HG03103 (cell line): ENCODE measurements around the gene HELZ2.

ENCODE experiments used
- ATAC-seq: cut with Tn5 transposase; IDR thresholded peaks from one replicate; pipeline ENCODE4 v1.9.1; 2021; ENCODE audit warnings: low read depth; ENCODE audit not compliant: unreplicated experiment

The HELZ2 gene

DNA sequence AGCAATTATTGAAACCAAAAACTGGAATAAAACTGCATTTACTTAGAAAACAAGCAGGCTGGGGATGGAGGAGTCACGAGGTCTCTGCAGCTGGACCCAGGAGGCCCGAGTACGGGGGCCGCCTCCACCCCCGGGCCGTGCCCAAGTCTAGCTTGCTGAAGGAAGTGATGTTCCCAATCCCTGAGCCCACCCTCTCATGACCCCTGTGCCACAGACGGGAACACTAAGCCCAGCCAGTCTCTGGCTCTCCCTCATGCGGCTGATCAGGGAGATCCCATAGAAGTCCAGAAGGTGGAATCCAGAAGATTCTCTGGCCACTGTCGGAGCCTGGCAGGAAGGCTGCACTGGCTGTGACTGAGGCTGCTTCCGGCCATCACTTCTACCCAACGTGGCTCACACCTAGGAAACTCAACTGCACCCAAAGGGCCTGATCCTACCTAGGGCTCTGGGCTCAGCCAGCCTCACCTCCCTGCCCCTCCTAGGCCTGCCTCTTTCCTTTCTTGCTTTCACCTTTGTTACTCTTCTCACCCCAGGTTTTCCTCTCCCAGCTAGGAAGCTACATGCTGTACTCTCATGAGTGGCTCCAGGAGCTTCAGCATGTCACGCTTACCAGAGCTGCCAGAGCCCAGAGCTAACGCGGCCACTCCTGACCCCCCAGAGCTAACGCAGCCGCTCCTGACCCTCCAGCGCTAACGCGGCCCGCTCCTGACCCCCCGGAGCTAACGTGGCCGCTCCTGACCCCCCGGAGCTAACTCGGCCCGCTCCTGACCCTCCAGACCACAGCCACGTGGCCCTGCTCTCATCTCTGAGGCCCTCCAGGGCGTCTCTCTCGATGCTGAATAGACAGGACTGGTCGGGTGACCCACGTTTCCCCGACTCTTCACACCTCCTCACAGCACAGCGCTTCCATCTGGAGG lies 24.7 kb upstream of the HELZ2 start:
- no peak for ATAC-seq

DNA sequence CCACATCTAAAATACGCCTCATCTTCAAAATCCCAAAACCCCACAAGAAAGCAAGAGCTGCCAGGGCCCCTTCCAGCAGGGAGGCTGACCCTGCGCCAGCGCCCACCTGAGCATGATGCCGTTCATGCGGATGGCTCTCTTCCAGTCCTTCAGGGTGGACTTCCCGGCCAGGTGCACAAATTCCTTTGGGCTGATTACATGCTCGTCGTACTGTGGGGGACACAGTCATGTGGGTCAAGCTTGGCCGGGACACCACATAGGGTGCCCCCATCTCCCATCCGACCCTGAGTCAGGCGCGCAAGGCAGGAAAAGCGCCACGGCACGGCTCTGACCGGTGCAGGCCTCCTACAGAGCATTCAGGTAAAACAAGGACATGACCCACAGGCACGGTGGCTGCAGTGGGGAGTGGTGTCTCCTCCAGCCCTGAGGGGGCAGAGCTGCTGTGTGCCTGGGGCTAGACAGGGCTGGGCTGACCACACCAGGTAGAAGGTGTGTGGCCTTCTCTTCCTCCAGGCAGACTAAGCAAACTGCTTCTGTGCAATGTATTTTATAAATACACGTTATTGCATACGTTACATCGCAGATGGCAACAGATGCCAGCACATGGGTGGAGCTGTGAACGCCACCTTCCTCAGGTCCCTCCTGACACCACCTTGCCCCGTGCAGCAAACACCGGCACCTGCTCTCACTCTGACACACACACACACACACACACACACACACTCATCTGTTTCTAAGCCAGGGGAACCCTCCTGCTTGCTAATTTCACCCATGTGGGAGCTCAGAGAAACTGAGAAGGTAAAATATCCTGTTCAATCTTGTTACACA lies 23.8 kb upstream of the HELZ2 start:
- no peak for ATAC-seq

DNA sequence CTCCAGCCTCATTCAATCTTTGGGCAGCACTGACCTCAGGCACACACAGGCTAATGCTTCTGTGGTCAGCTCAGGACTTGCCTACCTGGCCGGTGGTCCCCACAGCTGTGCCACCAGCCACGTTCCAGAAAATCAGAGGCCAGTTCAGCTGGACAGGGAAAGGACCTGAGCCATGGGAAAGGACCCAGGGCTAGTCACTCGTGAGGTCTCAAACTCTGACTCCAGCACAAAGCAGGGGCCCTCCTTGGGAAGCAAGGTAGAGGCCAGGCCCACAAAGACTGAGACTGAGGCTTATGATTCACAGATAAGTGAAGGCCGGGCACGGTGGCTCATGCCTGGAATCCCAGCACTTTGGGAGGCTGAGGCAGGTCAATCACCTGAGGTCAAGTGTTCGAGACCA lies 22.4 kb upstream of the HELZ2 start:
- no peak for ATAC-seq

DNA sequence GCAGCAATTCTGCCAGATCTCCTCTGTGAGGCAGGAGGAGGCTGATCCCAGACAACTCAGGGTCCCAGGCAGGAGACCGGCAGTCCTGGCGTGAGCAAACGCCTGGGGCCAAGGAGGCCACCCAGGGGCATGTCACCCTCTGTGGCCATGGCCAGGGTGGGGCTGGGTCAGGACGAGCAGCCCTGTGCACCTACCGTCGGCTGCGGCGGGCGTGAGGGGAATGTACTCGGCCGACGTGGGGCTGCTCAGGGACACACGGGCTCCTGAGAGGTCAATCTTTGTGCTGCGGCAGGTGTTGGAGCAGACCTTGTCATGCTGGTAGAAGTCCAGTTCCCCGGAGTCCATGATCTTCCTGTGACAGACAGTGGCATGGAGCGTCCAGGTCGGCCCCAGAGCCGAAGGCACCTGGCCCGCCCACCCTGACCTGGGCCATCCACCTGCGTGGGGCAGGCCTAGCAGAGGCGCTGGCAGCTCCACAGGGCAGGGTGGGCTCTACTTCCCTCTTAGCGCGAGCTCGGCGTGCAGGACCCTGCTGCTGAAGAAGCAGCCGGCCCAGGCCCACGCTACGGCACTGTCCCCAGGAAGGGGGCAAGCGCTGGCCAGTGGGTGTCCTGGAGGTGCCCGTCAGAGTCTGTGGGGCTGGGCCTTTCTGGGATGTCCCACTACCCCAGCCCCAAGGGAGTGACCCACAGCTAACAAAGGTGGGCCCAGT lies 21.5 kb upstream of the HELZ2 start:
- no peak for ATAC-seq

DNA sequence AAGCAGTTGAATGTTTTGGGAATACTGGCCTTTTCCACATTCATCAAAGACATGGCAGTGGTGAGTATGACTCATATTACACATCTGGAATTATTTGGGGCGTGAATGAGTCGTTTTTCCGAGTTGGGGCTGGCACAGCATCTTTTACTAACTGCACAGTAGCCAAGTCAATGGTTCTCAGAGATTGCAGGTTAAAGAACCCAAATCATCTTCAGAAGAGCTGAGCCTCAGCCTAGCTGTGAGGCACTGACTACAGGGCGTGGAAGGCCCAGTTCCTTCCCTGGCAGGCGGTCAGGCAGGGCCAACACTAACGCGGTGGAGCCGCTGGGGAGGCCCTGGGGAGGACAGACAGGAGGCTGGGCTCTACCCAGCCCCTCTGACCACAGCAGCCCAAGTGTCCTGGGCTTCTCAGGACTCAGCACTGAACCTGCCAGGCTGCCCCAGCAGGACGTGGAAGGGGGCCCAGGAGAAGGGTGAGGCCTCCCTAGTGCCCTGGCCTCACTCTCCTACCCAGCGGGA lies 20.1 kb upstream of the HELZ2 start:
- ATAC-seq = no peak

DNA sequence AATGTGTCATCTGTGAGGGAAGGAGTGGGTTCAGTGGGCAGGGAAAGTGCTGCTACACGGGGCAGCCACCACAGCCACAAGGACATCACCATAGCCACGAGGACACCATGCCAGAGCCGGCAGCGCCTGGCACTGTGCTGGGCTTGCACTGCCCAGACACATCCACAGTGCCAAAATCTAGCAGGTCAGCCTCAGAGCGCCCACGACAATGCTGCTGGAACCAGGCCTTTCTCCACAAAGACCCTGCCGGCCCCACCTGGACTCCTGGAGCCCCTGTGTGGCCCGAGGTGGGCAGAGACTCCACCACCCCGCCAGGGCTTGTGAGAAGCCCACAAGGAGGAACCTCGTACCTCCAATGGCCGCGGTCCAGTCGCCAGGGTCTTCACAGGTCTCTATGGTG lies 18.6 kb upstream of the HELZ2 start:
- ATAC-seq = no peak

DNA sequence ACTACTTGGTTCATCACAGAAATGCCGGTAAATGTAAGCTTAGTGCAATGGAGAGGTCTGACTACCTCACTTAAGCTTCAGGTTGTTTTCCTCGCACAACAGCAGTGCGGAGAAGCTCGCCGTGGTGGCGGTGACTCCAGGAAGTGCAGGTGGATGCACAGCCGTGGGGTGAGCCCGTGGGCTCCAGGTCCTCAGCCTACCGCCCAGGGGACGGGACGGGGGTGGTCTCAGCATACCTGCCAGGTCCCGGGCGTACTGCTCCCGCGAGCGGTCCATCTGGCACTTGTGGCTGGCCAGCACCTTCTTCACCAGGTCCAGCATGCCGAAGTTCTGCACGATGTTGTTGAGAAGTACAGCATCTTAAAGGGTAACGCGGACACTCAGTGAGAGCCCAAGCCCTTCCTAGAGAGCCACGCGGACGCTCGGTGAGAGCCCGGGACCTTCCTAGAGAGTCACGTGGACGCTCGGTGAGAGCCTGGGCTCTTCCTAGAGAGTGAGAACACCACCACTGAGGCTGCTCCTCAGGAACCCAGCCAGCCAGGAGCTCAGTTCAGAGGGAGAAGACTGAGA lies 17.8 kb upstream of the HELZ2 start:
- ATAC-seq = no peak

DNA sequence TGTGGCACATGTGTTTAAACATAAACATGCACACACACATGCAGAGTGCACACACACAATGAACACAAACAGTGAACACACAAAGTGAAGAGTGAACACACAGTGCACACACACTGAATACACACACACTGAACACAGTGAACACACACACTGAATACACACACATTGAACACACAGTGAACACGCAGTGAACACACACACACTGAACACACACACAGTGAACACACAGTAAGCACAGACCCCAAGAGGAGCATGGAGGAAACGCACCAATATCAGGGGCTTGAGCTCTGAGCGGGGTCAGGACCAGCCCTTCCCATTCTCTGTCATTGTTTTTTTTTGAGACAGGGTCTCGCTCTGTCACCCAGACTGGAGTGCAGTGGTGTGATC lies 17.1 kb upstream of the HELZ2 start:
- ATAC-seq = no peak

DNA sequence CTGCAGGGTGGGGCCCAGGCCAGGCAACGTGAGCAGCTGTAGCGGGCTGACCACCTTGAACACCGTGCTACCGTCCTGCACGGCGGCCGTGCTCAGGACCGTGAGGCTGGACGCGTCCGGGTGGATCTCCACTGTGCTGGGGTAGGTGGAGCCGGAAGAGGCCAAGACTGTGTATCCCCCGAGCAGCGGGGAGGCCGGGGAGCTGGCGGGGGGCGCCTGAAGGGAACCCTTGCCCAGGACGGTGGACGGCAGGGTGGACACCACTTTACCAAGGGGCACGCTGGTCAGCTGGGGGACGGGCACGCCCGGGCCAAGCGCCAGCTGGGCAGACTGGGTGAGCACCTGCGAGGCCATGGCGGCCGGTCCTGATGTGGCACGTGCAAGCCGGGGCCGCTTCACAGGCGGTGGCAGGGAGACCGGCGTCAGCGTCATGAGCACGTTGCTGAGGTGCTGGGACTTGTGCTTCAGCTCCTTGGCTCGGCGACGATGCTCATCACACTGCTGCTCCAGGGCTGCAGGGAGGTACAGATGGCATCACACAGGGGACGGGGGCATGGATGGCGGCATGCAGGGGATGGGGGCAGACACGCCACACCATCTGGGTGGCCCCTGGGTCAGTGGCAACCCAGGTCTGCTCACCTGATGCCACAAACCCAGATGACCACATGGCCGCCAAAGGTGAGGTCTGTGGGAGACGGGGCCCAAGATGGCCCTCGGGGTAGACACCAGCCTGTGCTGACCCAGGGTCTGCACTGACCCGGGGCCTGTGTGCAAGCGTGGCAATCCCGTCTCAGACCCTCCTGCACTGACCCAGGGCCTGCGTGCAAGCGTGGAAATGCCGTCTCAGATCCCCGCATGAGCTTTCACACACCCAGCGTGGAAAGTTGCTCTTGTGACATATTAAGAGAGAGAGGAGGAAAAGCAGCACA lies 16.4 kb upstream of the HELZ2 start:
- ATAC-seq = no peak

DNA sequence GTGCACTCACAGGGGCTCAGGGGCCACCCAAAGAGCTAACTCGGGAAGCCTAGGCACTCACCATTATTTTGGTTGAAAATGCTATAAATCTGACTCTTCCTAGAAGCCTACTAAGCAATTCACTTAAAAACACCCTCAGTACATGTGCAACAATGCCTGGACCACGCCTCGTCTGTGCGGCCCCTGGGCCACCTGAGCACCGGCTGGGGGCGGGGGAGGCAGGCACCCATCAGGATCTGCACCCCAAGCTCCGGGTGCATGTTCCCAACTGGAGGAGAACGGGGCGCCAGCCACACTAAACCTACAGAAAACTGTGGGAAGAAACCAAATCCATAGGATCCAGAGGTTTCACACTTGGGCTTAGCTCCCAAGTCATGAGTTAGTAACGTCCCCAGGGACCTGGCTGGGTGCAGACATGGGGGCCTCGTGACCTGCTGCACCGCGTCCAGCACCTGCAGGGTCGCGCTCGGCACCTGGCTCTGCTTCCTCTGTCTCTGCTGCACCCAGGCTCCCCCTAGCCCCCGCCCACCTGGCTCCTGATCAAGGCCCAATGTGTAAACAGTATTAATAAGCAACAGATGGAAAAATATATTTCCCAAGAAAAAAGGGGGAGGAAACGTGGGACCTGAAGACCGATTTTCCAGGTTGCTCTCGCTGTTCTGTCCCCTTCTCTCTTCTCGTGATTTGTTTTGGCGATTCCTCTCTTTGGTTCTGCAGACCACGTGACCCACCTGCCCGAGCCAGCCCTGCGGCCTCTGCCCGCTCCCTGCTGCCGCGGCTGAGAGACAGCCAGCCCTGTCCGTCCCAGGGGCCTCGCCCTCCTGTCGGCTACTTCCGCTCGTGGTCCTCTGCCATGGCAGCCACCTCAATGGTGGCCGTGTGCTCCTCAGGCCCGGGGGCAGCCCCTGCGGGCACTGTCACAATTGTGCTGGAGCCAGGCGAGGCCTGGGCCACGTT lies 15.5 kb upstream of the HELZ2 start:
- no peak for ATAC-seq

DNA sequence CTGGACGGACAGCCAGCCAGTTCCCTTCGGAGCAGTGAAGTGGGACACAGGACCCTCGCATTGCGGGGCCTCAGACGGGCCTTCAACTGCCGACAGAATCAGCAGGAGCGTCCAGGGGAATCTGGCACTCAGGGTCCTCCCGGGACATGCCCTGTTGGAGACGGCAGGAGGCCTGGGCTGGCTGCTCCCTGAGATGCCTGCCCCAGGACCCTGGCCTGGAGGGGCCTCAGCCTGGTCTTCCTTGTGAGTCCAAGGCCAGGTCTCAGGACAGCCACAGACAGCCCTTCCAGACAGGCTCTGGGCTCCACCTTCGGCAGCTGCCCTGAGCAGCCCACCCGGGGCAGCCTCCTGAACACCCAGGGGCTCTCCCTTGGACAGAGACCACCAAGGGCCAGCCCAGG lies 14.6 kb upstream of the HELZ2 start:
- no peak for ATAC-seq

DNA sequence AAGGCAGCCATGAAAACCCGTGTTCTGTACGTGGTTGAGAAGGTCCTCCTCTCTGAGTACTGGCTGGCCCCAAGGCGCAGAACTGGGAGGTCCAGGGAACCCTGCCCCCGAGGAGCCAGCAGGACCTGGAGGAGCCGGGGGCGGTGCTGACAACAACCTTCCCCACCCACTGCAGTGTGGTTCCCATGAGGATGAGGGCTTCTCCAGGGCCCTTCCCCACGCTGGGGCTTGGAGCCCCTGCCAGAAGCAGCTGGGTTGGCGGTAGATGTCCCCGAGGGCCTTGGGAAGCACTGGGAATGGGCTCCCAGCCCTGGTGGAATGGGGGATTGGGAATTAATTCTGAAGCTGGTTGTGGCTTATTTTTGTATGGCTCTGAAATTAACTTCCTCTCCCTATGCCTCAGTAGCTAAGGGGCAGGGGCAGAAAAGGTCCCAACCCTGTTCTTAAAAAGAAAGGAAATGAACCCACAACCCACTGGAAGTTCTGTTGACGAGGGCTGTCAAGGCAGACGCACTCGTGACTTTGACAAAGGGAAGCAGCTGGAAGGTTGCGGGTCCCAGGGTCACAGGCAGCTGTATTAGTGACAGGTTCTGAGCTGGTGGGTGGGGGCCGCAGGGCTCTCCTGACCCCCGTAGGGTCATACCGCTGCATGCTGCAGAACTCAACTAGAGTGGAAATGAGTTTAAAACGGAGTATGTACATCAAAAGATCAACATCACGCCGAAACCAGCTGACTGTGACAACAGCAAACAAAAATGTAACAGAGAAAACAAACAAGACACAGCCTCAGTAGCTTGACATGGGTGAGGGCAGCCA lies 13.9 kb upstream of the HELZ2 start:
- no peak for ATAC-seq

DNA sequence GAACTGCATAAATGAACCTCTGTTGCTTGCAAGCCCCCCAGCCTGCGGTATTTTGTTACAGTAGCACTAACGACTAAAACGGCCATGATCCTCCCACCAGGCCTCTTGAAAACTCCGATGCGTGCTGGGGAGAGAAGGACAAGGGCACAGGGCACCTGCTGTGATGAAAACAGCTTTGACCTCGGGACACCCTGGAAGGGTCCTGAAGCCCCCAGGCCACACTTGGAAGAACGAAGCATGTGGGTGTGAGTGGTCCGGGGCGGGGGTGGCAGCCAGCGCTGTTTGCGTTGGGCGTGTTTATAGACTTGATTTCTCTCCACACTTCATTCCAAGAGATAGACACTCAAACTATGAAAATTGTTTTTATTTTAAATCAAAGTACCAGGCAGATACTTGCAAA lies 13.2 kb upstream of the HELZ2 start:
- ATAC-seq = no peak

DNA sequence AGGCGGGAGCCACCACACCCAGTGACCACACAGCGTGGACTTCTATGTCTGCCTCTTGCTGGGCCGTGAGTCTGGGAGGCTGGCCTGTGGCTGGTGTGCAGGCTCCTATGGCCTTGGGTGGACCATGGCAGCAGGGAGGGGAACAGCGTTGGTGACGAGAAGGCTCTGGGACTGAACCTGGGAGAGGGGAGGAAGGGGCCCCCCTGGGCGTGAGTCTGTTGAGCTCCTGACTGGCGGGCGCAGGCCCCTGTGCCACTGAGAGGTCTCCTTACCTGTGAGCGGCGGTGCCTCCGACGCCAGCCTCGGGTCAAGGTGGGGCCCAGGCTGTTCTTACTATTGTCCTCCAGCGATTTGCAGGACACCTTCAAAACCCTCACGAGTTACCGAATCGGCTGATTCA lies 12.8 kb upstream of the HELZ2 start:
- ATAC-seq = no peak

DNA sequence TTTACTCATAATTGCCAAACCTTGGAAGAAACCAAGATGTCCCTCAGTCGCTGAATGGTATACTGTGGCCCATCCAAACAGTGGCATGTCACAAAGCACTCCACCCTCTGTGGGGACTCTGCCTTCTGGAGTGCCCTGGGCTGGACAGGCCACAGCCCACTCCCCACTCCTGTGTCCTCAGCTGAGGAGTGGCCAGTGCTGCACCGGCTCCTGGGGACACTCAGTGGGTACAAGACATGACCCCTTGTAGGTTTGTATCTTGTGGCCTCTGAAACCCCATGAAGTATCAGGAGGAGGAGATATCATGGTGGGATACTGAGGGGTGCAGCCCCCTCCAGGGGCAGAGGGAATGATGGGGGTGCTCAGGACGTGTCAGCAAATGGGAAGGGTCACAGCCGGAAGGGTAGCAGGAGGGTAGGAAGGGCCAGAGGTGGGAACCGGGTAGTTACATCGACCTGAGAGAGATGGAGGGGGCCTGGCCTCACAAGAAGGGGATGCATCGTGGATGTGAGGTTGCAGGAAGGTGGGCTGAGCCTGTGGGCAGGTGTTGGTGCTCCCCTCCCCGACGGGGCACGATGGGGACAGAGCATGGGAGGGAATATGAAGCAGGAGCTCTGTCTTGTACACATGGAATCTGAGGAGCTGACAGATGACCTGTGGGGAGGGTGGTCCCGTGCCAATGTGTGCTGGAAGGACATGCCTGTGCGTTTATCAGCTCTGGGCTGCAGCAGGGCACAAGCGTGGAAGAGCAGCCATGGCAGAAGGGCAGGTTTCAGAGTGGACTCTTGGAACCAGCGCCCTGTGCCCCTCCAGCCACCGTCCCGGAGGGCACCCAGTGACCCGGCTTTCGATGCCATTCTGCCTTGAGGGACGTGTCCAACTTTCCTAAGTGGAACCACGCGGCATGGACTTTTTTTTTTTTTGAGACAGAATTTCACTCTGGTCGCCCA lies 11.9 kb upstream of the HELZ2 start:
- ATAC-seq = no peak

DNA sequence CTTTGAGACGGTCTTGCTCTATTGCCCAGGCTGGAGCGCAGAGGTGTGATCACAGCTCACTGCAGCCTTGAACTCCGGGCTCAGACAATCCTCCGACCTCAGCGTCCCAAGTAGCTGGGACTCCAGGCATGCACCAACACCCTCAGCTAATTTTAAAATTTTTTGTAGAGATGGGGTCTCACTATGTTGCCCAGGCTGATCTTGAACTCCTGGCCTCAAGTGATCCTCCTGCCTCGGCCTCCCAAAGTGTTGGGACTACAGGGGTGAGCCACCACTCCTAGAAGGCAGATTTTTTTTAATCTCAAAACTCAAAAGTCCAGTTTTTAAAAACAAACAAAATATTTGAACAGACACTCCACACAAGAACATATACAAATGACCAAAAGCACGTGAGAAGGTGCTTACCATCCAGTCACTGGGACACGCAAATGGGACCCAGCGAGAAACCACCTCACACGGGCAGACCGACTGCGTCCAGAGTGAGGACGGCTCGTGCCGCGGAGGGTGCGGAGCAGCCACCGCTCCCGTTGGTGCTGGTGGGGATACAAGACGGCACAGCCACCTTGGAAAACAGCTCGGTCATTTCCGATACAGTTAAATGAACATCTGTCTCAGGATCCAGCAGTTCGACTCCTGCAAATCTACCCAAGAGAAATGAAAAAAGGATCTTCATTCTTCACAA lies 8.5 kb upstream of the HELZ2 start:
- ATAC-seq = no peak
